Raji (cell line): ENCODE measurements around the gene HERPUD1.

ENCODE experiments used
- POLR2A ChIP-seq: IDR thresholded peaks from 2 replicates; pipeline ENCODE4 v1.6.1; 2011; ENCODE audit warnings: low read depth, low read length, control low read depth; ENCODE audit not compliant: insufficient read depth

The HERPUD1 gene

DNA sequence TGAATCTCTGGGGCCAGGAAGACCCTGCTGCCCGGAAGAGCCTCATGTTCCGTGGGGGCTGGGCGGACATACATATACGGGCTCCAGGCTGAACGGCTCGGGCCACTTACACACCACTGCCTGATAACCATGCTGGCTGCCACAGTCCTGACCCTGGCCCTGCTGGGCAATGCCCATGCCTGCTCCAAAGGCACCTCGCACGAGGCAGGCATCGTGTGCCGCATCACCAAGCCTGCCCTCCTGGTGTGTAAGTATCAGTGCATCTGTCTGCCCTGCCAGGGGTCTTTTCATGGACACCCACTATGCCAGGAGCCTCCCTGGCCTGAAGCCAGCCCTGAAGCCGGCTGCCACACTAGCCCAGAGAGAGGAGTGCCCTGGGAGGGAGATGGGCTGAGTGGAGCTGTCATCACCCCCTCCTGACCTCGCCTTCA is 29.9 kb downstream of the HERPUD1 start, which contains the start of gene CETP:
TSS of gene CETP (plus strand) at position 100 of the 431 bp plus-strand sequence. CDS start at position 130, 30 bp downstream.
- TF ChIP-seq POLR2A, result no peak

DNA sequence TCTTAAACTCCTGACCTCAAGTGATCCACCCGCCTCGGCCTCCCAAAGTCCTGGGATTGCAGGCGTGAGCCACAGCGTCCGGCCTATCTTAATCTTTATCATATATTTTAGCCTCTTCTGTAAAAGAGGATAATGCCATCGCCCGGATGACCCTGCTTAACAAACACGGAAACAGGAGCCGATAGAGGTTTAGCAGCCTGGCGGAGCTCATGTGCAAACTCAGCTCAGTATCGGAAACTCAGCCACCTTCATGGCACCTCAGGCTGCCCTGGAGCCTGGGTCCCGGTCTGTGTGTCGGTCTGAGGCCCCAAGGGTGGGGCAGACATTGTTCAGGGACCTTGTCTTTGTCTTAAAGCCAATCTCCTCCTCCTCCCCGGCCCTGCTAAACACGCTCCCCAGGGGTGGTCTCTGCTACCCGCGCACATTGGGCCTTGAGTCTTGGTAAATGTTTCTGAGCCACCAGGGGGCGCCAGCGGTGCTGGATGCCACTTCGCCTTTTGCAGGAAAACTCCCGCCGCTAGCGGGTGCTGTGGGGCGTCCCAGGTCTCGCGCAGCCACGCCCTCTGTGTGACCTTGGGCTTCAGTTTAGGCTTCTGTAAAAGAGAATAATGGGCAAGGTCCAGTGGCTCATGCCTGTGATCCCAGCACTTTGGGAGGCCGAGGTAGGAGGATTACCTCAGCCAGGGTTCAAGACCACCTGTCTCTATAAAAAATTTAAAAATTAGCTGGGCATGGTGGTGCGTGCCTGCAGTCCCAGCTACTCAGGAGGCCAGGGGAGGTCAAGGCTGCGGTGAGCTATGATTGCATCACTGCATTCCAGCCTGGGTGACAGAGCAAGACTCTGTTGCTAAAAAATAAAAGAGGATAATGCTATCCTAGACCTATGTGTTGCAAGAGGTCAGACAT is 32.6 kb downstream of the HERPUD1 start:
- no peak for TF ChIP-seq POLR2A

DNA sequence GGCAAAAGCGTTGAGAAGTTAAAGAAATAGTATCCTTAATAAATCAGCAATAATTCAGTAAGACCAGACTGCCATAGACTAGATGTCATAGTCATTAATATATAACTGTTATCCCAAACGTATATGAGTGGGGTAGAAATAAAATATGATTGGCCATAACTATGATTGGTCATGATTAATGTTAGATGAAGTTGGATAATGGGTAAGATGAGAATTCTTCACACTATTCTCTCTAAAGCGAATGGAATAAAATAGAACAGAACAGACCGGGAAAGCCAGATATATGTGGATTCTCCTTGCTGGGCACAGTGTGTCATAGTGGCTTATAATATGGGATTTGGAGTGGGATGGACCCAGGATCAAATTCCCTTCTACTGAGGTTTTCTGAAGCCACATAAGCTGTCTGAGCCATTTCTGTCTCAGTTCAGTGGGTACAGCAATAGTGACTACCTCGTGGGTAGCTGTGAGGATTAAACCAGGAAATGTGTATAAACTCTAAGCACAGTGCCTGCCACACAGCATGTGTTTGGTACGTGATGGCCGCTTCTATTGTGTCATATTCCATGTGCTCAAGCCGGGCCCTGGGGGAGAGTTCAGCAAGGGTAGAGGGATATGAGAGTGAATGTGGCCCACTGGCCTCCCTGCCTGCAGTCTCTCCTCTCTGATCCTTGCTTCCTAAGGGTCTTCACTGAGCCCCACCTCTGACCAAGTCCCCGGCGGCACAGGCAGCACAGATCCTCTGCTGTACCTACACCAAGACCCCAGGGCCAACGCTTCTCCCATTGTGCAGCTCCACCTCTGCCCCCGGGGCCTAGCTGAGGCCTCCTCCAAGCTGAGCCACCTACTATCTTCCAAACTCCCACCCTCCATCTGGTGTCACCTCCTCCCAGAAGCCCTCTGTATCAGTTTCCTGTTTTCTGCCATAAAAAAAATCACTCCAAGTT is 33.5 kb downstream of the HERPUD1 start:
- no peak for TF ChIP-seq POLR2A

GRCh38 chr16:56966093-56966475 is 34.1 kb downstream of the HERPUD1 start:
- no peak for TF ChIP-seq POLR2A

- TF ChIP-seq POLR2A, result no peak
These were observed 35.8 kb downstream of the HERPUD1 start for GRCh38 chr16:56967733-56968132.

GRCh38 chr16:56969769-56970168 is 37.8 kb downstream of the HERPUD1 start:
- no peak for TF ChIP-seq POLR2A

- peak; percentile 47; the same call in 1 of the 2 replicates for TF ChIP-seq POLR2A
These were observed 39.2 kb downstream of the HERPUD1 start for GRCh38 chr16:56970934-56971767.

GRCh38 chr16:56971768-56972043 is 39.8 kb downstream of the HERPUD1 start:
- no peak for TF ChIP-seq POLR2A

DNA sequence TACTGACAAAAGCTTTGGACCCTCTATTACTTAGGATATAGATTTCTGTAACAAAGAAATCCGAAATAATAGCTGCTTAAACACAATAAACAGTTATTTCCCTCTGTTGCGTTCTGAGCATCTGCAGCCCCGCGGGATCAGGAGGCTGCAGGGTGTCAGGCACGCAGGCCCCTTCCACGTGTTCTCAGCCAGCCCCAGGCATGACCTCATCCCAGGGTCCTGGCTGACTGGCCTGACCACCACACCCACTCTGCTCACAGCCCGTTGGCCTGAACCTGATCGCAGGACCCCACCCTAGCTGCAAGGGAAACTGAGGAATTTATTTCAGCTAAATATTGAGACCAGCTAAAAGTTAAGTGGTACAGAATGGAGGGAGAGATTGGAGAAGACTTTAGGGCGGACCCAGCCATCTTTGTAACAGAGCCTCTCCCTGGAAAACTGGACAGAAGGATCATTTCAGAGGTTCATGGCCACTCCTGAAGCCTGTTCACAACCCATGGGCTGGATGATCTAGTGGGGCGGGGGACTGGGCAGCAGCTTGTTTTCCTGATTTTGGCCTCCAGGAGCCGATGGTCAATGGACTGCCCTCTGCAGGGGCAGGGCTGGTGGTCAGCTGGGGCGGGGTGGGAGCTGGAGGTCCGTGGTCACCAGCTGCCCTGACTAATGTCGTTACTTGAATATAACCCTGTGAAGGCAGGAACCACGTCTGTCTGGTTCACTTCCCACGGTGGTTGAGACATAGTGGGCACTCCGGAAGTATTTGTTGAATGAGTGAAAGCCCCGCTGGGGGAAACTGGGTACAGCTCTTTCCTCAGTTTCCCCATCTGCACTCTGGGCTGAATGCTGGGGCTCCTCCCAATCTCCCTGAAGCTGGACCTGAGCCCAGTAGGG is 40.7 kb downstream of the HERPUD1 start:
- TF ChIP-seq POLR2A, result no peak

DNA sequence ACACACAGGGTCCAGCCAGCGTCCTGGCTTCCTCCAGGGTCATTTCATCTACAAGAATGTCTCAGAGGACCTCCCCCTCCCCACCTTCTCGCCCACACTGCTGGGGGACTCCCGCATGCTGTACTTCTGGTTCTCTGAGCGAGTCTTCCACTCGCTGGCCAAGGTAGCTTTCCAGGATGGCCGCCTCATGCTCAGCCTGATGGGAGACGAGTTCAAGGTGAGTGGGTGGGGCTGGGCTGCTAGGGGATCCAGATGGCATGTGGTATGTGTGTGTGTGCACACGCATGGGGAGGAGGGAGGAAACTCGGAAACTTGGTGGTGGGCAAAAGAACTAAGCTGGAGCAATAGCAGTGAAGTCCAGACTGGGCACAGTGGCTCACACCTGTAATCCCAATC is 41.4 kb downstream of the HERPUD1 start:
- TF ChIP-seq POLR2A, result no peak

DNA sequence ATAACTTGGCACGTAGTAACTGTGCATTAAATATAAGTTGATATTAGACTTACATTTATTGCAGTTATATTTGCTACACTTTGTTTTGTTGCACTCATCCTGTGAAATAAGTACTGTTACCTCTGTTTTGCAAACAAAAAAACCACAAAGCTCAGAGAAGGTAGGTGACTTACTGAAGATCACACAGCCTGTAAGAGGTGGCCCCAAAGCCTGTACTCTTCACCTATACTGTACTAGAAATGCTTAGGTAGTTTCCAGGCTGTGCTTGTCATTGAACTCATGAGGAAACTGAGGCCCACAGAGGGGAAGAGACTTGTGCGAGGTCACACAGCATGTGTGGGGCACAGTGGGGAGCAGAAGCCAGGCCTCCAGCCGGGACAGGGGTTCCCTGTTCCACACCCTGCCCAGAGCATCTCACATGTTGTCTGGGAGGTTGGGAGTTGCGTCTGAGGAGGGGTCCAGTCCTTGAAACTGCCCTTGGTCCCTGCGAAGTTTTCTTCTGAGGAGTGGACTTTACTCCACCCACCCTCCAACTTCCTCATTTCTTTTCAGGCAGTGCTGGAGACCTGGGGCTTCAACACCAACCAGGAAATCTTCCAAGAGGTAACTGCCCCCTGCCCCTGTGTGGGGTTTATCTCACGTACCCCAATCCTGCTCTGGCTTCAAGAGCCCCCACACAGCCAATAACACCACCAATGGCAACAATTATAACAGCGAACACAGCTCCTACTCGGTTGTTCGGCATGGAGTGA is 42.8 kb downstream of the HERPUD1 start:
- TF ChIP-seq POLR2A, result no peak

- TF ChIP-seq POLR2A, result no peak
These were observed 43.8 kb downstream of the HERPUD1 start for GRCh38 chr16:56975714-56976113.

DNA sequence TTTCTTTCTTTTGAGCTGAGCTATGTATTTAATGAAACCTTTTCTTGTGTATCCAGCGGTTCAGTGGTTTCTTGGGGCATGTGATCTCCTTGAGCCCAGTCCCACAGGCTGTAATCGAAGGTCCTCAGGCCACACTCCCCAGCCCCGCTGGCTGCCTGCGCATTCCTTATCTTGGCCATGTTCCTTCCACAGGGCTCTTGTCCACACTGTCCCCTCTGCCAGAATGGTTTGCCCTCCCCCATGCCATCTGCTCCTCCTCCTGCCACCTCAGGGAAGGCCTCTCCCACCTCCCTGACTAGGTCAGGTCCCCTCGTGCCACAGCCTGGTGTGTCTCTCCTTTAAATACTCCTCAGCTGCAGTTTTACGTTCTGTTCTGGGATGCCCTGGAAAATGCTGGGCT is 45.3 kb downstream of the HERPUD1 start:
- TF ChIP-seq POLR2A, result no peak
